ENCODE measurements around the gene RAP1GDS1.
"Not testable (repeated sequence)": the region's sequence is repeated elsewhere in the genome, so short reads cannot be mapped to it uniquely, and the experiment has no call there.

Gene RAP1GDS1

GRCh38 chr4:98473046-98473445 lies 211.9 kb downstream of the RAP1GDS1 start:
- Histone ChIP-seq H3K4me1 (ENCODE audit: insufficient read depth, insufficient read length) (no peaks in the 10 kb centered on the region), H3K36me3 (ENCODE audit: insufficient read depth, insufficient read length, low read length) (no peaks in the 10 kb centered on the region), H3K9me3 (ENCODE audit: insufficient read depth, low read length) (no peaks in the 10 kb centered on the region), H3K9ac (ENCODE audit: insufficient read length, low read depth) (no peak overlapping the region), H3K27me3 (ENCODE audit: insufficient read depth, insufficient read length) (no peaks in the 10 kb centered on the region), H3K4me3 (ENCODE audit: insufficient read length, low read depth) (no peak overlapping the region)
- no peak for TF ChIP-seq ZNF274 (IDR thresholded peaks at IDR 0.05; ENCODE audit: low read depth, low read length)
- no peak for TF ChIP-seq YY1 (IDR thresholded peaks at IDR 0.05; ENCODE audit: insufficient read depth, insufficient read length)
- no peak for TF ChIP-seq SUZ12 (IDR thresholded peaks at IDR 0.05; ENCODE audit: extremely low read depth, insufficient read depth, insufficient read length)
- DNase-seq (ENCODE audit: low read depth, low spot score), result no peak

DNA sequence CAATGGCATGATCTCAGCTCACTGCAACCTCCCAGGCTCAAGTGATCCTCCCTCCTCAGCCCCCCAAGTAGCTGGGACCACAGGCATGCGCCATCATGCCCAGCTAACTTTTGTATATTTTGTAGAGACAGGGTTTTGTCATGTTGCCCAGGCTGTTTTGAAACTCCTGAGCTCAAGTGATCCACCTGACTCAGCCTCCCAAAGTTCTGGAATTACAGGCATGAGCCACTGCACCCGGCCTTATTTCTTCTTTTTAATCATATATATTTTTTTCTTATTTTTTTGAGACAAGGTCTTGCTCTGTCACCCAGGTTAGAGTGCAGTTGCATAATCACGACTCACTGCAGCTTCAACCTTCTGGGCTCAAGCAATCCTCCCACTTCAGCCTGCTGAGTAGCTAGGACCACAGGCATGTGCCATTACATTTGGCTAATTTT lies 213.2 kb downstream of the RAP1GDS1 start:
- Histone ChIP-seq H3K36me3 (ENCODE audit: insufficient read depth, insufficient read length, low read length) (no peaks in the 10 kb centered on the region), H3K27me3 (ENCODE audit: insufficient read depth, insufficient read length) (no peaks in the 10 kb centered on the region), H3K9me3 (ENCODE audit: insufficient read depth, low read length) (no peaks in the 10 kb centered on the region), H3K4me1 (ENCODE audit: insufficient read depth, insufficient read length) (no peaks in the 10 kb centered on the region), H3K4me3 (ENCODE audit: insufficient read length, low read depth) (no peak overlapping the region), H3K9ac (ENCODE audit: insufficient read length, low read depth) (no peak overlapping the region)
- DNase-seq (ENCODE audit: low read depth, low spot score), result no peak
- TF ChIP-seq YY1 (IDR thresholded peaks at IDR 0.05; ENCODE audit: insufficient read depth, insufficient read length), result no peak
- TF ChIP-seq SUZ12 (IDR thresholded peaks at IDR 0.05; ENCODE audit: extremely low read depth, insufficient read depth, insufficient read length), result no peak
- TF ChIP-seq ZNF274 (IDR thresholded peaks at IDR 0.05; ENCODE audit: low read depth, low read length), result no peak

- H3K36me3 ChIP-seq (ENCODE audit: insufficient read depth, insufficient read length, low read length), result no peaks in the 10 kb centered on the region
- no peaks in the 10 kb centered on the region for H3K27me3 ChIP-seq (ENCODE audit: insufficient read depth, insufficient read length)
- H3K9me3 ChIP-seq (ENCODE audit: insufficient read depth, low read length), result no peaks in the 10 kb centered on the region
- no peak overlapping the region for H3K4me3 ChIP-seq (ENCODE audit: insufficient read length, low read depth)
- no peaks in the 10 kb centered on the region for H3K4me1 ChIP-seq (ENCODE audit: insufficient read depth, insufficient read length)
- no peak for DNase-seq (ENCODE audit: low read depth, low spot score)
- H3K9ac ChIP-seq (ENCODE audit: insufficient read length, low read depth), result no peak overlapping the region
- no peak for TF ChIP-seq ZNF274 (IDR thresholded peaks at IDR 0.05; ENCODE audit: low read depth, low read length)
- TF ChIP-seq SUZ12 (IDR thresholded peaks at IDR 0.05; ENCODE audit: extremely low read depth, insufficient read depth, insufficient read length), result no peak
- TF ChIP-seq YY1 (IDR thresholded peaks at IDR 0.05; ENCODE audit: insufficient read depth, insufficient read length), result no peak
Measured at GRCh38 chr4:98476891-98477290, 215.7 kb downstream of the RAP1GDS1 start.

DNA sequence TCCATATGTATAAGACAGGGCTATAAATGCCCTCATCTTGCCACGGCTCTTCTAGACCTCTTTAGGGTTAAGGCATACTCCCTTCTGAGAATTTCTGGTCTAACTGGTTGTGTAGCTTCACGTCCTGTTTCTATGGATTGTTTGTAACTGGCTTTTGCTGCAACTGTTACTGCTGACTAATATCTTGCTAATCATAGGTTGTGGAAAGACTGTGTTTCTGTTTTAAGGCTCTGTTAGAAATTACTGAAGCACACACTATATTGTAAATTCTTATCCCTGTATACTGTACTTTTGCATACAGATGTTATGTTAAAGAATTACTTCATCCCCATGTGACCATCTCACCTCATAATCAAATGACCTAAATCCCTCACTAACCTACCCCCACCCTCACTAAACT lies 218.4 kb downstream of the RAP1GDS1 start:
- H3K27me3 ChIP-seq (ENCODE audit: insufficient read depth, insufficient read length); H3K9me3 ChIP-seq (ENCODE audit: insufficient read depth, low read length); H3K4me1 ChIP-seq (ENCODE audit: insufficient read depth, insufficient read length); H3K36me3 ChIP-seq (ENCODE audit: insufficient read depth, insufficient read length, low read length); H3K9ac ChIP-seq (ENCODE audit: insufficient read length, low read depth); H3K4me3 ChIP-seq (ENCODE audit: insufficient read length, low read depth); DNase-seq (ENCODE audit: low read depth, low spot score): not testable (repeated sequence)

- no peaks in the 10 kb centered on the region for H3K36me3 ChIP-seq (ENCODE audit: insufficient read depth, insufficient read length, low read length)
- peaks cover 4% of the 10 kb centered on the region for H3K4me1 ChIP-seq (ENCODE audit: insufficient read depth, insufficient read length)
- H3K9ac ChIP-seq (ENCODE audit: insufficient read length, low read depth), result no peak overlapping the region
- no peak for DNase-seq (ENCODE audit: low read depth, low spot score)
- H3K27me3 ChIP-seq (ENCODE audit: insufficient read depth, insufficient read length), result no peaks in the 10 kb centered on the region
- H3K4me3 ChIP-seq (ENCODE audit: insufficient read length, low read depth), result no peak overlapping the region
- no peaks in the 10 kb centered on the region for H3K9me3 ChIP-seq (ENCODE audit: insufficient read depth, low read length)
- TF ChIP-seq ZNF274 (IDR thresholded peaks at IDR 0.05; ENCODE audit: low read depth, low read length), result no peak
- no peak for TF ChIP-seq YY1 (IDR thresholded peaks at IDR 0.05; ENCODE audit: insufficient read depth, insufficient read length)
- TF ChIP-seq SUZ12 (IDR thresholded peaks at IDR 0.05; ENCODE audit: extremely low read depth, insufficient read depth, insufficient read length), result no peak
Measured at GRCh38 chr4:98480535-98480934, 219.4 kb downstream of the RAP1GDS1 start.

GRCh38 chr4:98481167-98481566 lies 220.0 kb downstream of the RAP1GDS1 start:
- no peak for TF ChIP-seq ZNF274 (IDR thresholded peaks at IDR 0.05; ENCODE audit: low read depth, low read length)
- no peak for DNase-seq (ENCODE audit: low read depth, low spot score)
- H3K4me1 ChIP-seq (ENCODE audit: insufficient read depth, insufficient read length), result peaks cover 4% of the 10 kb centered on the region

DNA sequence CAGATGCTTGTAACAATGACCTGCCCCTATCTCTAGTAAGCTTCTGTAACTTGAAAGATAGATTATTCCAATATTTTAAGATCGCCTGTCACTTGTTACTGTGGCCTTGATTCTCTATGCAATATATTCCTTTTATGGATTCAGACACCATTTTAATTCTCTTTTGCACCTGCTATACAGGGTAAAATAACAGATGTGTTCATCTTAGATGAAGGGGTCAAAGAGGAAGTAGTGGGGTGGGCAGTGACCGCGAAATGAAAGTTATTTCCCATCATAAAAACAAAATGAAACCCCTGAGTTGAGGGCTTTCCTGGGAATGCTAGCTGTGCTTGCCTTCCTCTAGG lies 221.3 kb downstream of the RAP1GDS1 start:
- H3K9me3 ChIP-seq (ENCODE audit: insufficient read depth, low read length), result no peaks in the 10 kb centered on the region
- TF ChIP-seq YY1 (IDR thresholded peaks at IDR 0.05; ENCODE audit: insufficient read depth, insufficient read length) (no peak), ZNF274 (IDR thresholded peaks at IDR 0.05; ENCODE audit: low read depth, low read length) (no peak), SUZ12 (IDR thresholded peaks at IDR 0.05; ENCODE audit: extremely low read depth, insufficient read depth, insufficient read length) (no peak)
- no peaks in the 10 kb centered on the region for H3K27me3 ChIP-seq (ENCODE audit: insufficient read depth, insufficient read length)
- H3K9ac ChIP-seq (ENCODE audit: insufficient read length, low read depth), result no peak overlapping the region
- H3K4me3 ChIP-seq (ENCODE audit: insufficient read length, low read depth), result no peak overlapping the region
- no peaks in the 10 kb centered on the region for H3K36me3 ChIP-seq (ENCODE audit: insufficient read depth, insufficient read length, low read length)
- peaks cover 4% of the 10 kb centered on the region for H3K4me1 ChIP-seq (ENCODE audit: insufficient read depth, insufficient read length)
- DNase-seq (ENCODE audit: low read depth, low spot score), result no peak

More at GRCh38 chr4:98481167-98481566, 220.0 kb downstream of the RAP1GDS1 start:
- Histone ChIP-seq H3K4me3 (ENCODE audit: insufficient read length, low read depth) (no peak overlapping the region), H3K27me3 (ENCODE audit: insufficient read depth, insufficient read length) (no peaks in the 10 kb centered on the region), H3K36me3 (ENCODE audit: insufficient read depth, insufficient read length, low read length) (no peaks in the 10 kb centered on the region), H3K9me3 (ENCODE audit: insufficient read depth, low read length) (no peaks in the 10 kb centered on the region), H3K9ac (ENCODE audit: insufficient read length, low read depth) (no peak overlapping the region)

Data from NT2/D1 (cell line).